ENCODE results near the gene VAMP5. TPM values are rescaled to one million over a fixed set of nuclear protein-coding genes. Genes with fewer than 3 reads are reported as not detected.

Gene VAMP5
- total and polyA plus RNA-seq, 2 donors (not counting 1 experiment from before 2014, with no cell fraction given): 16.9 to 28.6 TPM

DNA sequence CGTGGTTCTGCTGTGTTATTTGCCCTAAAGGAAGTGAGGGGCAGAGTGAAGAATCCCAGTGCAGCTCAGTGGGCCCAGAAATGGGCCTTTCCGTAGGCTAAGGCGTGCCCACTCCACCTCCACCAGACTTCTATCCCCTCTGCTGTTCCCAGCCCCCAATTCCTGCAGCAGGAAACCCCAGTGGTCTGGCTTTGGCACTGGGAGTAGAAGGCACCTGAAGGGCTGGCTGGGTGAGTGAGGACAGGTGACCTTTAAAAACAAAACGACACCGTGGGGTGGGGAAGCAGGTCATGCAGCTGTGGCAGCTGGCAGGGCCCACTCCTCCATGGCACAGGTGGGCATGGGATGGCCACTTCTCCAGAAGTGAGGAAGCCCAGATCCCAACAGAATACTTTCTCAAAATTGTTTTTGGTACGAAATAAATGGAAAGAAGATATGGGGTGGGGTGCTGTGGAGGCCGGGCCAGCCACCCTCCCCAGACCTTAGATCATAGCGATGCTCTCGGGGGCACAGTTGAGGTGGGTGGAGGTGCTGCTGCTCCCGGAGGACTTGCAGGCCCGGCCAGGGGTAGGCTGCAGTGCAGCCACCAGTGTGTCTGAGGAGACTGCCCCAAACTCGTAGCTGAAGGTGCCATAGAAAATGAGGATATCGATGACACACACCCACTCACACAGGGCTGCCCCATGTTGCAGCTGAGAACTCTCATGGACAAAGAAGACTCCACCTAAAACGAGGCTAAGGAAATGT is 14.5 kb downstream of the VAMP5 start:
- peaks cover 42% of the 10 kb centered on the region for H3K79me2 ChIP-seq (ENCODE audit: control insufficient read depth, insufficient read depth, low read length)
- peaks cover 0 to 28% of the 10 kb centered on the region in 2 experiments for H3K36me3 ChIP-seq (replicated peaks in 1 of 2; ENCODE audit: control extremely low read depth in 1 of 2, control insufficient read depth in 1 of 2, extremely low read depth in 1 of 2, insufficient read depth in 2 of 2, low read length in 1 of 2)
- peak overlapping the region; percentile 53 for H3K27ac Mint-ChIP-seq
- H3K4me1 Mint-ChIP-seq: peaks cover 43% of the 10 kb centered on the region
- ChIA-PET POLR2A (no interaction called here), CTCF (interaction anchor here (1.8 to 1.9 kb wide), 2 partner anchors 8 to 38 kb away, joined by 6 to 7 read pairs; no protein-coding TSS in a partner anchor)
- H2AFZ ChIP-seq (ENCODE audit: insufficient read depth, low read depth, low read length, poor library complexity, severe bottlenecking): no peak overlapping the region
- TF ChIP-seq, protein P1, sequence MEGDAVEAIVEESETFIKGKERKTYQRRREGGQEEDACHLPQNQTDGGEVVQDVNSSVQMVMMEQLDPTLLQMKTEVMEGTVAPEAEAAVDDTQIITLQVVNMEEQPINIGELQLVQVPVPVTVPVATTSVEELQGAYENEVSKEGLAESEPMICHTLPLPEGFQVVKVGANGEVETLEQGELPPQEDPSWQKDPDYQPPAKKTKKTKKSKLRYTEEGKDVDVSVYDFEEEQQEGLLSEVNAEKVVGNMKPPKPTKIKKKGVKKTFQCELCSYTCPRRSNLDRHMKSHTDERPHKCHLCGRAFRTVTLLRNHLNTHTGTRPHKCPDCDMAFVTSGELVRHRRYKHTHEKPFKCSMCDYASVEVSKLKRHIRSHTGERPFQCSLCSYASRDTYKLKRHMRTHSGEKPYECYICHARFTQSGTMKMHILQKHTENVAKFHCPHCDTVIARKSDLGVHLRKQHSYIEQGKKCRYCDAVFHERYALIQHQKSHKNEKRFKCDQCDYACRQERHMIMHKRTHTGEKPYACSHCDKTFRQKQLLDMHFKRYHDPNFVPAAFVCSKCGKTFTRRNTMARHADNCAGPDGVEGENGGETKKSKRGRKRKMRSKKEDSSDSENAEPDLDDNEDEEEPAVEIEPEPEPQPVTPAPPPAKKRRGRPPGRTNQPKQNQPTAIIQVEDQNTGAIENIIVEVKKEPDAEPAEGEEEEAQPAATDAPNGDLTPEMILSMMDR (IDR thresholded peaks at IDR 0.05): no peak
- TF ChIP-seq EZH2 (IDR thresholded peaks at IDR 0.05; ENCODE audit: borderline replicate concordance, insufficient read depth, low read depth, low read length, poor library complexity, severe bottlenecking): no peak
- H3K4me2 ChIP-seq (replicated peaks; ENCODE audit: low read depth, low read length, poor library complexity, severe bottlenecking): no peak overlapping the region
- no peak overlapping the region for H3K4me3 ChIP-seq (ENCODE audit: control extremely low read depth in 1 of 5, extremely low read depth in 1 of 5, insufficient read depth in 1 of 5, low read depth in 2 of 5, low read length in 4 of 5)
- intact Hi-C loops (cut with micrococcal nuclease): no loop called here
- no peak overlapping the region for H3K4me3 Mint-ChIP-seq
- H3K27ac ChIP-seq (ENCODE audit: low read length in 2 of 2): no peak overlapping the region
- H3K9ac ChIP-seq (ENCODE audit: low read length): no peak overlapping the region
- no peaks in the 10 kb centered on the region for H3K27me3 ChIP-seq (replicated peaks in 1 of 4; ENCODE audit: control extremely low read depth in 1 of 4, control insufficient read depth in 3 of 4, insufficient read depth in 4 of 4, low read length in 3 of 4)
- no peaks in the 10 kb centered on the region for H3K27me3 Mint-ChIP-seq
- H3K4me1 ChIP-seq (ENCODE audit: control insufficient read depth in 2 of 2, insufficient read depth in 2 of 2, low read length in 2 of 2): peaks cover 27 to 39% of the 10 kb centered on the region in 2 donors
- H3K9me3 Mint-ChIP-seq (ENCODE audit: insufficient read depth): no peaks in the 10 kb centered on the region
- DNase-seq: no peak
- H3K9me3 ChIP-seq (ENCODE audit: control extremely low read depth in 1 of 3, control insufficient read depth in 2 of 3, insufficient read depth in 1 of 3, low read length in 2 of 3): no peaks in the 10 kb centered on the region
- ATAC-seq (ENCODE audit: low read depth): no peak
- H4K20me1 ChIP-seq (ENCODE audit: control insufficient read depth, insufficient read depth, low read length, poor library complexity, severe bottlenecking): peaks cover 14% of the 10 kb centered on the region
- 93% methylated on average over 5 of the region's 14 CpGs for WGBS (ENCODE audit: insufficient coverage)

All from B cell (primary cell).